HepG2 (cell line): Measurements from ENCODE around the gene CAPN2. TPM values are rescaled to one million over a fixed set of nuclear protein-coding genes. Genes with fewer than 3 reads are reported as not detected.

Source experiments
- ATAC-seq: fragments of 200-7000 bp; cut with Tn5 transposase; 3 replicates; pipeline ENCODE4 v1.9.1; 2020; ENCODE audit warnings: mild to moderate bottlenecking, moderate library complexity
- BruUV-seq: library from RNA; stranded (reverse); fragments of 400-500 nt; replicated peaks from 2 replicates; lab custom pipeline; 2021; lab: Mats Ljungman, UMichigan
- CTCF ChIA-PET: fragments of 300-600 bp; formaldehyde crosslinking; extraction: SDS; loops from one replicate; lab custom pipeline; 2021; ENCODE audit warnings: low total read pairs, inconsistent platforms, low intra/inter-chr PET ratio; lab: Yijun Ruan, JAX
- POLR2A ChIA-PET: fragments of 350-600 bp; sonication (Branson Sonifier 250); formaldehyde crosslinking; loops from one replicate; lab custom pipeline; 2020; ENCODE audit warnings: antibody characterized with exemption, inconsistent platforms; lab: Yijun Ruan, JAX
- DNase-seq: peaks from one replicate; pipeline ENCODE4 v3.0.0-alpha.2; 2015; ENCODE audit warnings: low spot score
- FAIRE-seq: peaks from 3 replicates; lab custom pipeline; 2011; peaks lifted over from hg19 to GRCh38; lab: Jason Lieb, UNC
- H2AFZ ChIP-seq: one replicate; pipeline ENCODE4 v1.6.1; 2011; ENCODE audit warnings: low read length, inconsistent platforms
- H3K27ac ChIP-seq: fragments of 300-600 bp; 3 replicates; pipeline ENCODE4 v1.8.0; 2011; ENCODE audit warnings: mixed run types, mild to moderate bottlenecking, mixed read lengths, low read length, inconsistent platforms; ENCODE audit not compliant: insufficient read depth; ENCODE audit errors: extremely low read length
- H3K27me3 ChIP-seq, 2 experiments: fragments of 200-600 bp in 1 of 2; 2 replicates in 1 of 2; 3 replicates in 1 of 2; pipeline versions ENCODE4 v1.6.0 to v1.8.0; 2011; ENCODE audit warnings: low read length in 2 of 2, mild to moderate bottlenecking in 2 of 2, moderate library complexity in 2 of 2, inconsistent platforms in 1 of 2; ENCODE audit not compliant: insufficient read depth in 2 of 2, control insufficient read depth in 1 of 2
- H3K36me3 ChIP-seq, 2 experiments: fragments of 200-600 bp in 1 of 2; replicated peaks in 1 of 2; 2 replicates in 1 of 2; 3 replicates in 1 of 2; pipeline versions ENCODE4 v1.5.1 to v1.8.0; 2011; ENCODE audit warnings: low read length in 2 of 2, inconsistent platforms in 1 of 2; ENCODE audit not compliant: insufficient read depth in 2 of 2, control insufficient read depth in 1 of 2
- H3K4me1 ChIP-seq: 2 replicates; pipeline ENCODE4 v1.5.1; 2012; ENCODE audit warnings: low read length, inconsistent platforms; ENCODE audit not compliant: insufficient read depth
- H3K4me2 ChIP-seq: 2 replicates; pipeline ENCODE4 v1.6.0; 2011; ENCODE audit warnings: low read depth, low read length, inconsistent platforms
- H3K4me3 ChIP-seq, 3 experiments: fragments of 200-600 bp in 1 of 3; sonication (generic), shearing (Covaris generic) in 1 of 3; replicated peaks in 1 of 3; 2 replicates each; pipeline ENCODE4 v1.5.1; 2011 to 2016; ENCODE audit warnings: low read length in 3 of 3, inconsistent platforms in 2 of 3, low read depth in 2 of 3, mild to moderate bottlenecking in 2 of 3, control low read depth in 1 of 3, mixed read lengths in 1 of 3; ENCODE audit not compliant: insufficient read depth in 1 of 3
- H3K79me2 ChIP-seq: one replicate; pipeline ENCODE4 v1.6.1; 2011; ENCODE audit warnings: low read length, inconsistent platforms; ENCODE audit not compliant: insufficient read depth
- H3K9ac ChIP-seq: 2 replicates; pipeline ENCODE4 v1.6.0; 2011; ENCODE audit warnings: mild to moderate bottlenecking, low read depth, low read length, inconsistent platforms; ENCODE audit not compliant: insufficient read depth
- H3K9me3 ChIP-seq: 2 replicates; pipeline ENCODE4 v1.5.1; 2012; ENCODE audit warnings: mild to moderate bottlenecking, low read length
- H4K20me1 ChIP-seq: 2 replicates; pipeline ENCODE4 v1.6.0; 2011; ENCODE audit warnings: inconsistent platforms, mild to moderate bottlenecking, low read length, moderate library complexity; ENCODE audit not compliant: insufficient read depth
- BCLAF1 ChIP-seq: fragments of 450-650 bp; IDR thresholded peaks from 2 replicates; pipeline ENCODE4 v1.6.1; 2017; ENCODE audit warnings: mild to moderate bottlenecking
- EP300 ChIP-seq, 3 experiments: sonication (generic) in 1 of 3; formaldehyde crosslinking in 1 of 3; IDR thresholded peaks; 2 replicates each; pipeline versions ENCODE4 v1.5.1 to v1.6.1; 2011 to 2020; ENCODE audit warnings: low read depth in 2 of 3, low read length in 2 of 3, borderline replicate concordance in 1 of 3, improper control_type of control experiment in 1 of 3, mild to moderate bottlenecking in 1 of 3, missing genetic modification reagents in 1 of 3, moderate library complexity in 1 of 3
- MEIS2 ChIP-seq: sonication (generic); formaldehyde crosslinking; IDR thresholded peaks from 2 replicates; pipeline ENCODE4 v1.9.0; 2021; ENCODE audit warnings: mild to moderate bottlenecking, missing genetic modification reagents
- MXI1 ChIP-seq: IDR thresholded peaks from 3 replicates; pipeline ENCODE4 v1.6.1; 2012; ENCODE audit warnings: low read depth, low read length, inconsistent platforms, borderline replicate concordance
- NCOA1 ChIP-seq: sonication (generic); formaldehyde crosslinking; IDR thresholded peaks from 2 replicates; pipeline ENCODE4 v1.9.0; 2021; ENCODE audit warnings: missing genetic modification reagents
- ZNF484 ChIP-seq: sonication (generic); formaldehyde crosslinking; IDR thresholded peaks from 2 replicates; pipeline ENCODE4 v1.5.1; 2020; ENCODE audit warnings: mild to moderate bottlenecking, low read depth, missing genetic modification reagents, borderline replicate concordance
- WGBS: methylation state at CpG from one replicate; pipeline ENCODE4 v1.1.6; 2017; ENCODE audit warnings: low lambda C conversion rate; 5-methylcytosine and 5-hydroxymethylcytosine counted together
- in situ Hi-C: cut with HindIII; loops from 2 replicates; pipeline ENCODE4 v1.10.0; 2017; ENCODE audit warnings: low pct_unique_long_range_greater_than_20kb; ENCODE audit not compliant: extremely low pct_ligation_motif_present
- intact Hi-C: fragments of 100-400 bp; cut with micrococcal nuclease; formaldehyde crosslinking; loops from one replicate; pipeline ENCODE4 v1.10.0; 2022; ENCODE audit not compliant: unreplicated experiment
- polyA plus RNA-seq, 8 experiments: library from polyadenylated mRNA; depleted of rRNA in 3 of 8; stranded (reverse) in 7 of 8; unstranded in 1 of 8; fragments of >200 nt; fragmentation: Illumina TruSeq in 4 of 8; extraction: Trizol in 4 of 8; gene quantifications; 2 replicates each; pipeline versions ENCODE4 v1.2.1 to v1.2.3, GENCODE V29; 2011 to 2016; ENCODE audit warnings: low read depth in 4 of 8, missing spikeins in 1 of 8, mixed read lengths in 1 of 8; ENCODE audit not compliant: insufficient read depth in 1 of 8
- total RNA-seq, 5 experiments: library from RNA; depleted of rRNA; stranded (reverse); fragments of >200 nt; fragmentation: Illumina TruSeq; extraction: Trizol; gene quantifications; 2 replicates each; pipeline ENCODE4 v1.2.3, GENCODE V29; 2016; ENCODE audit warnings: low read depth in 1 of 5

Gene CAPN2
- total and polyA plus RNA-seq, 2 of the 13 experiments (the other 11 are each of a cell fraction or from before 2014, with no cell fraction given), result 6.2 to 7.4 TPM

- in situ Hi-C loops, result no loop called here
- H3K4me2 ChIP-seq, result no peak overlapping the region
- TF ChIP-seq BCLAF1 (no peak), MXI1 (no peak), ZNF484 (CRISPR knock-in tag) (no peak), MEIS2 (CRISPR knock-in tag) (no peak), EP300 (IDR thresholded peaks at IDR 0.05; ENCODE audit: low read depth in 2 of 2, low read length in 2 of 2) (no peak), EP300 (CRISPR knock-in tag; IDR thresholded peaks at IDR 0.05; ENCODE audit: borderline replicate concordance) (no peak), NCOA1 (CRISPR knock-in tag) (no peak)
- TF ChIP-seq, all 625 proteins: peak for 0
- no peak for DNase-seq
- no TSS peak for BruUV-seq
- Histone ChIP-seq H3K27me3 (no peaks in the 10 kb centered on the region), H3K4me1 (peaks cover 8% of the 10 kb centered on the region), H3K36me3 (peaks cover 2 to 33% of the 10 kb centered on the region in 2 experiments), H3K4me3 (no peak overlapping the region), H2AFZ (no peak overlapping the region), H3K9ac (no peak overlapping the region), H4K20me1 (no peaks in the 10 kb centered on the region), H3K79me2 (no peaks in the 10 kb centered on the region), H3K9me3 (no peaks in the 10 kb centered on the region), H3K27ac (no peak overlapping the region)
- ChIA-PET CTCF (no interaction called here), POLR2A (no interaction called here)
- intact Hi-C loops, result no loop called here
- no peak for ATAC-seq
- WGBS, result 78% methylated on average over 10 of the region's 10 CpGs
- no peak for FAIRE-seq
Measured at GRCh38 chr1:223776826-223777454, 64.6 kb downstream of the CAPN2 start.
